Panc1 (cell line): ENCODE results near the gene CCNG2. TPM values are rescaled to one million over a fixed set of nuclear protein-coding genes. Genes with fewer than 3 reads are reported as not detected.

ENCODE experiments used
- ATAC-seq: fragments of 200-7000 bp; cut with Tn5 transposase; 2 replicates; pipeline ENCODE4 v1.9.1; 2020; ENCODE audit warnings: mild to moderate bottlenecking, moderate library complexity
- BruUV-seq: library from RNA; stranded (reverse); fragments of 400-500 nt; replicated peaks from 2 replicates; lab custom pipeline; 2021; lab: Mats Ljungman, UMichigan
- CTCF ChIA-PET: fragments of 300-600 bp; sonication (Branson Sonifier 250); formaldehyde crosslinking; loops from one replicate; lab custom pipeline; 2022; ENCODE audit warnings: antibody characterized with exemption; lab: Charles Lee
- POLR2A ChIA-PET: fragments of 300-600 bp; sonication (Branson Sonifier 250); formaldehyde crosslinking; loops from one replicate; lab custom pipeline; 2022; ENCODE audit warnings: antibody characterized with exemption; lab: Charles Lee
- DNase-seq: peaks from one replicate; pipeline ENCODE4 v3.0.0-alpha.2; 2010; ENCODE audit warnings: low read depth, low spot score
- H3K27ac ChIP-seq: 2 replicates; pipeline ENCODE4 v1.5.1; 2011; ENCODE audit warnings: mild to moderate bottlenecking, low read length, inconsistent platforms
- H3K27me3 ChIP-seq: fragments of 200-500 bp; sonication (Bioruptor generic); 2 replicates; pipeline ENCODE4 v1.6.0; 2014; ENCODE audit warnings: low read length, inconsistent platforms; ENCODE audit not compliant: control insufficient read depth, insufficient read depth
- H3K36me3 ChIP-seq: fragments of 200-500 bp; sonication (Bioruptor generic); 2 replicates; pipeline ENCODE4 v1.5.1; 2014; ENCODE audit warnings: inconsistent platforms, mild to moderate bottlenecking, low read length, moderate library complexity; ENCODE audit not compliant: control insufficient read depth, insufficient read depth
- H3K4me1 ChIP-seq: 2 replicates; pipeline ENCODE4 v1.5.1; 2011; ENCODE audit warnings: inconsistent platforms, mild to moderate bottlenecking, low read length, moderate library complexity; ENCODE audit not compliant: control insufficient read depth, insufficient read depth
- H3K4me3 ChIP-seq, 2 experiments: 2 replicates each; pipeline ENCODE4 v1.5.1; 2011 to 2012; ENCODE audit warnings: low read depth in 2 of 2, low read length in 2 of 2, mild to moderate bottlenecking in 2 of 2, inconsistent platforms in 1 of 2, moderate library complexity in 1 of 2
- H3K9me3 ChIP-seq: fragments of 200-500 bp; sonication (Bioruptor generic); 2 replicates; pipeline ENCODE4 v1.5.1; 2014; ENCODE audit warnings: low read depth, mild to moderate bottlenecking, inconsistent platforms, low read length, moderate library complexity; ENCODE audit not compliant: control insufficient read depth, insufficient read depth
- POLR2AphosphoS5 ChIP-seq: IDR thresholded peaks from 2 replicates; pipeline ENCODE4 v1.6.1; 2012; ENCODE audit warnings: mild to moderate bottlenecking, low read depth, low read length, moderate library complexity
- SIN3A ChIP-seq: IDR thresholded peaks from 2 replicates; pipeline ENCODE4 v1.6.1; 2012; ENCODE audit warnings: low read depth, mild to moderate bottlenecking, low read length, moderate library complexity, borderline replicate concordance; ENCODE audit not compliant: insufficient read depth
- TCF7L2 ChIP-seq: IDR thresholded peaks from 2 replicates; pipeline ENCODE4 v1.6.1; 2011; ENCODE audit warnings: mild to moderate bottlenecking, low read depth, low read length, inconsistent platforms
- in situ Hi-C: cut with HindIII; loops from 2 replicates; pipeline ENCODE4 v1.10.0; 2016; ENCODE audit warnings: low sequenced_read_pairs, low pct_unique_long_range_greater_than_20kb
- intact Hi-C: fragments of 100-400 bp; cut with micrococcal nuclease; formaldehyde crosslinking; loops from one replicate; pipeline ENCODE4 v1.10.0; 2022; ENCODE audit not compliant: unreplicated experiment
- total RNA-seq: library from RNA; stranded (reverse); gene quantifications from one replicate; pipeline ENCODE4 v1.2.1, GENCODE V29; 2021; ENCODE audit not compliant: unreplicated experiment
- TF ChIP-seq, protein P1 (sequence below), 2 experiments: IDR thresholded peaks; 2 replicates each; pipeline ENCODE4 v1.6.1; 2011 to 2012; ENCODE audit warnings: low read depth in 2 of 2, control low read depth in 1 of 2, low read length in 1 of 2, mild to moderate bottlenecking in 1 of 2, moderate library complexity in 1 of 2; ENCODE audit not compliant: insufficient read depth in 1 of 2
- TF ChIP-seq, protein P2 (sequence below): fragments of 450-650 bp; IDR thresholded peaks from 2 replicates; pipeline ENCODE4 v1.5.1; 2017; ENCODE audit warnings: mild to moderate bottlenecking

CCNG2 gene
- total RNA-seq, 1 experiment from 2014 or later, result 18.4 TPM

DNA sequence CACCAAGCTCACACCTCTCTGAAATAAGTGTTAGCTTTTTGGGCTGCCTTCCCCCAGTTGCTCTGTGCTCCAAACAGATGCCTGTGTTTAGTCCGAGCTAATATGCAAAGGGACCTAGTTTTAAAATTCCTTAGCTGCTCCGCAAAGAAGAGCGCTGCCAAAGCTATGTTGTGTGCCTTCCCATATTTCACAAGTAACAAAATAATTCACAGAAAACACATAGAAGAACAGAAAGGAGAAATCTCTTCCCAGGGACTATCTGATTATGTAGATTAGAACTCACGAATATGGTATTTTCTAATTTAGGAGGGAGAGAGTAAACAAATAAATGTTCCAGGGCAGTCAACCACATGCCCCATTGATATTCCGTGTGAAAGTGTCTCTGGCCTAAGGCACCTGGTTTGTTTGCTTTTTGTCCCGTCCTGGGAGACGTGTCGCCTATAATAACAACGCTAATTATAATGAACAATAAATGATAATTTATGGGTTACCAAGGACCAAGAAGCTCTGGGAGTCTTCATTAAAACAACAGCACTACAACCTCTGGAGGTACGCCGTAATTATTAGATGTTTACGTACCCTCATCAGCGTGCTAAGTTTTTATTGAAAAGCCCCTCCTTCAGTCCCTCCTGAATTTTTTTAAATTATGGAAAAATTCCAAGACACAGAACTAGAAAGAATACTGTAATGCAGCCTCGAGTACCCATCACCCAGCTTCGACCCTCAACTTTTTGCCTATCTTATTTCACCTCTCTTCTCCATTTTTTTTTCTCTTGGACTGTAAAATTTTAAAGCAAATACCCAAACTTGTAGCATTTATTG is 1.2 kb upstream of the CCNG2 start:
- no peaks in the 10 kb centered on the region for H3K27me3 ChIP-seq
- TF ChIP-seq TCF7L2, result no peak
- TF ChIP-seq, protein P1, sequence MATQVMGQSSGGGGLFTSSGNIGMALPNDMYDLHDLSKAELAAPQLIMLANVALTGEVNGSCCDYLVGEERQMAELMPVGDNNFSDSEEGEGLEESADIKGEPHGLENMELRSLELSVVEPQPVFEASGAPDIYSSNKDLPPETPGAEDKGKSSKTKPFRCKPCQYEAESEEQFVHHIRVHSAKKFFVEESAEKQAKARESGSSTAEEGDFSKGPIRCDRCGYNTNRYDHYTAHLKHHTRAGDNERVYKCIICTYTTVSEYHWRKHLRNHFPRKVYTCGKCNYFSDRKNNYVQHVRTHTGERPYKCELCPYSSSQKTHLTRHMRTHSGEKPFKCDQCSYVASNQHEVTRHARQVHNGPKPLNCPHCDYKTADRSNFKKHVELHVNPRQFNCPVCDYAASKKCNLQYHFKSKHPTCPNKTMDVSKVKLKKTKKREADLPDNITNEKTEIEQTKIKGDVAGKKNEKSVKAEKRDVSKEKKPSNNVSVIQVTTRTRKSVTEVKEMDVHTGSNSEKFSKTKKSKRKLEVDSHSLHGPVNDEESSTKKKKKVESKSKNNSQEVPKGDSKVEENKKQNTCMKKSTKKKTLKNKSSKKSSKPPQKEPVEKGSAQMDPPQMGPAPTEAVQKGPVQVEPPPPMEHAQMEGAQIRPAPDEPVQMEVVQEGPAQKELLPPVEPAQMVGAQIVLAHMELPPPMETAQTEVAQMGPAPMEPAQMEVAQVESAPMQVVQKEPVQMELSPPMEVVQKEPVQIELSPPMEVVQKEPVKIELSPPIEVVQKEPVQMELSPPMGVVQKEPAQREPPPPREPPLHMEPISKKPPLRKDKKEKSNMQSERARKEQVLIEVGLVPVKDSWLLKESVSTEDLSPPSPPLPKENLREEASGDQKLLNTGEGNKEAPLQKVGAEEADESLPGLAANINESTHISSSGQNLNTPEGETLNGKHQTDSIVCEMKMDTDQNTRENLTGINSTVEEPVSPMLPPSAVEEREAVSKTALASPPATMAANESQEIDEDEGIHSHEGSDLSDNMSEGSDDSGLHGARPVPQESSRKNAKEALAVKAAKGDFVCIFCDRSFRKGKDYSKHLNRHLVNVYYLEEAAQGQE (IDR thresholded peaks at IDR 0.05; ENCODE audit: insufficient read depth in 1 of 2, low read depth in 2 of 2, low read length in 1 of 2), result no peak
- TF ChIP-seq POLR2AphosphoS5, result no peak
- TF ChIP-seq, protein P2, sequence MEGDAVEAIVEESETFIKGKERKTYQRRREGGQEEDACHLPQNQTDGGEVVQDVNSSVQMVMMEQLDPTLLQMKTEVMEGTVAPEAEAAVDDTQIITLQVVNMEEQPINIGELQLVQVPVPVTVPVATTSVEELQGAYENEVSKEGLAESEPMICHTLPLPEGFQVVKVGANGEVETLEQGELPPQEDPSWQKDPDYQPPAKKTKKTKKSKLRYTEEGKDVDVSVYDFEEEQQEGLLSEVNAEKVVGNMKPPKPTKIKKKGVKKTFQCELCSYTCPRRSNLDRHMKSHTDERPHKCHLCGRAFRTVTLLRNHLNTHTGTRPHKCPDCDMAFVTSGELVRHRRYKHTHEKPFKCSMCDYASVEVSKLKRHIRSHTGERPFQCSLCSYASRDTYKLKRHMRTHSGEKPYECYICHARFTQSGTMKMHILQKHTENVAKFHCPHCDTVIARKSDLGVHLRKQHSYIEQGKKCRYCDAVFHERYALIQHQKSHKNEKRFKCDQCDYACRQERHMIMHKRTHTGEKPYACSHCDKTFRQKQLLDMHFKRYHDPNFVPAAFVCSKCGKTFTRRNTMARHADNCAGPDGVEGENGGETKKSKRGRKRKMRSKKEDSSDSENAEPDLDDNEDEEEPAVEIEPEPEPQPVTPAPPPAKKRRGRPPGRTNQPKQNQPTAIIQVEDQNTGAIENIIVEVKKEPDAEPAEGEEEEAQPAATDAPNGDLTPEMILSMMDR, result no peak
- no peak for TF ChIP-seq SIN3A
- ChIA-PET CTCF (no interaction called here), POLR2A (no interaction called here)
- in situ Hi-C loops, result no loop called here
- peaks cover 4% of the 10 kb centered on the region; the same call in 1 of the 2 replicates for H3K4me1 ChIP-seq
- H3K27ac ChIP-seq, result peak overlapping the region; percentile 89
- peak overlapping the region; percentile 69 to 82 for H3K4me3 ChIP-seq
- ATAC-seq, result no peak
- no peaks in the 10 kb centered on the region for H3K9me3 ChIP-seq
- H3K36me3 ChIP-seq, result no peaks in the 10 kb centered on the region; the same call in 1 of the 2 replicates
- DNase-seq, result no peak
- no TSS peak for BruUV-seq
- intact Hi-C loops, result loop anchor here (5.0 kb wide), 1 partner anchor 79 kb away; the partner anchor contains the start of gene CCNI

DNA sequence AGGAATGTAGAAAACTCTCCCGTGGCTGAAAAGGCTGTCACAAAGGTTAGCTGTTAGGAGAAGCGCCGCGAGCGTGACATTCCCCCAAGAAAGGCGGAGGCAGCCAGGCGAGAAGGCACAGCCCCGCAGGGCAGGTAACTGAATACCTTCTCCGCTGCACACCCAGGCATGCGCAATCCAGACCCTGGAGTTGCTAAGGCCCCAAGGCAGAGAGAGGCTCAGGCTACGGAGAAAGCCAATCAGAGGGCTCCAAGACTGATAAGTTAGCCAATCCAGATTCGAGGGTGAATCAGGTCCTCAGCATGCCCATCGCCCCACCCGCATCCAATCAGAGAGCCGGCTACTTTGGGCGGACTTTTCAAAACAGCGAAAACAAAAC is 485 bp upstream of the CCNG2 start:
- TF ChIP-seq, protein P1 (IDR thresholded peaks at IDR 0.05; ENCODE audit: insufficient read depth in 1 of 2, low read depth in 2 of 2, low read length in 1 of 2), result no peak
- TF ChIP-seq, protein P2, result no peak
- Histone ChIP-seq H3K36me3 (no peaks in the 10 kb centered on the region; the same call in 1 of the 2 replicates), H3K4me1 (peaks cover 4% of the 10 kb centered on the region; the same call in 1 of the 2 replicates), H3K4me3 (peak overlapping the region; percentile 69 to 82), H3K9me3 (no peaks in the 10 kb centered on the region), H3K27me3 (no peaks in the 10 kb centered on the region), H3K27ac (peak overlapping the region; percentile 89)
- in situ Hi-C loops (no loop called here), intact Hi-C loops (loop anchor here (5.0 kb wide), 1 partner anchor 79 kb away; the partner anchor contains the start of gene CCNI)
- ChIA-PET POLR2A (interaction anchor here (0.7 kb wide), 1 partner anchor 74 kb away, joined by 23 read pairs; no protein-coding TSS in a partner anchor), CTCF (no interaction called here)
- ATAC-seq (peak; percentile 96), DNase-seq (peak; percentile 94)
- BruUV-seq, result no TSS peak
